Effector CD8-positive, alpha-beta T cell (primary cell): ENCODE data around the gene ERLEC1.
"Not testable (repeated sequence)": the region's sequence is repeated elsewhere in the genome, so short reads cannot be mapped to it uniquely, and the experiment has no call there.

Source experiments
- DNase-seq: peaks from one replicate; lab custom pipeline; 2025; lab: John Stamatoyannopoulos, UW

ERLEC1 gene

GRCh38 chr2:53829980-53830290 is 43.1 kb downstream of the ERLEC1 start:
- not testable (repeated sequence) for DNase-seq

GRCh38 chr2:53840580-53840979 is 53.7 kb downstream of the ERLEC1 start:
- no peak for DNase-seq

GRCh38 chr2:53841651-53842050 is 54.8 kb downstream of the ERLEC1 start:
- DNase-seq = not testable (repeated sequence)

GRCh38 chr2:53842891-53843290 is 56.0 kb downstream of the ERLEC1 start:
- no peak for DNase-seq

- DNase-seq = no peak
Measured at GRCh38 chr2:53843595-53843994, 56.8 kb downstream of the ERLEC1 start.

GRCh38 chr2:53848062-53848461 is 61.2 kb downstream of the ERLEC1 start:
- no peak for DNase-seq

GRCh38 chr2:53851052-53851757 is 64.4 kb downstream of the ERLEC1 start:
- not testable (repeated sequence) for DNase-seq

GRCh38 chr2:53852532-53852931 is 65.7 kb downstream of the ERLEC1 start:
- no peak for DNase-seq

- DNase-seq = no peak
Measured at GRCh38 chr2:53854678-53855077, 67.8 kb downstream of the ERLEC1 start.

- no peak for DNase-seq
Measured at GRCh38 chr2:53856272-53856671, 69.4 kb downstream of the ERLEC1 start.

GRCh38 chr2:53859206-53860181 is 72.7 kb downstream of the ERLEC1 start, which contains the start of gene GPR75:
GPR75 (minus strand) TSS chr2:53859967; CDS start chr2:53854756, 5,211 bp downstream.
- DNase-seq = no peak

GRCh38 chr2:53861824-53862223 is 75.0 kb downstream of the ERLEC1 start:
- DNase-seq = no peak

- DNase-seq = no peak
Measured at GRCh38 chr2:53863538-53864227, 76.8 kb downstream of the ERLEC1 start.

- DNase-seq = no peak
Measured at GRCh38 chr2:53865264-53865663, 78.4 kb downstream of the ERLEC1 start.

- no peak for DNase-seq
Measured at GRCh38 chr2:53865962-53866361, 79.1 kb downstream of the ERLEC1 start.

GRCh38 chr2:53867169-53867568 is 80.3 kb downstream of the ERLEC1 start:
- DNase-seq = no peak

GRCh38 chr2:53867773-53868172 is 80.9 kb downstream of the ERLEC1 start:
- no peak for DNase-seq
